SK-N-SH (cell line): ENCODE data around the gene WDR41. TPM values are rescaled to one million over a fixed set of nuclear protein-coding genes. Genes with fewer than 3 reads are reported as not detected.

Source experiments
- CTCF ChIA-PET: fragments of 300-600, 350-600 bp; formaldehyde crosslinking; extraction: SDS; loops from one replicate; lab custom pipeline; 2021; lab: Yijun Ruan, JAX
- POLR2A ChIA-PET: fragments of 350-600 bp; sonication (Branson Sonifier 250); formaldehyde crosslinking; extraction: SDS; loops from one replicate; lab custom pipeline; 2020; ENCODE audit warnings: antibody characterized with exemption, inconsistent platforms; lab: Yijun Ruan, JAX
- DNase-seq: peaks from one replicate; pipeline ENCODE4 v3.0.0; 2012
- H2AFZ ChIP-seq: fragments of 200-600 bp; sonication (generic); 2 replicates; pipeline ENCODE4 v1.8.1; 2016; ENCODE audit warnings: antibody characterized with exemption, mild to moderate bottlenecking, low read depth
- H3F3A ChIP-seq: fragments of 200-600 bp; sonication (generic); replicated peaks from 2 replicates; pipeline ENCODE3; 2016; ENCODE audit warnings: antibody characterized with exemption, mild to moderate bottlenecking; ENCODE audit not compliant: insufficient read depth
- H3K27ac ChIP-seq, 2 experiments: fragments of 200-500 bp in 1 of 2; fragments of 200-600 bp in 1 of 2; sonication (Bioruptor generic) in 1 of 2; sonication (generic), shearing (Covaris generic) in 1 of 2; 2 replicates each; pipeline versions ENCODE4 v1.5.1 to v1.6.1; 2014 to 2016; ENCODE audit warnings: low read depth in 2 of 2, inconsistent platforms in 1 of 2, low read length in 1 of 2, mild to moderate bottlenecking in 1 of 2, mixed read lengths in 1 of 2
- H3K27me3 ChIP-seq: fragments of 200-600 bp; sonication (generic), shearing (Covaris generic); 2 replicates; pipeline ENCODE4 v1.6.1; 2016; ENCODE audit warnings: mixed run types; ENCODE audit not compliant: insufficient read depth
- H3K36me3 ChIP-seq, 2 experiments: fragments of 200-500 bp in 1 of 2; fragments of 200-600 bp in 1 of 2; sonication (Bioruptor generic) in 1 of 2; sonication (generic) in 1 of 2; replicated peaks in 1 of 2; 2 replicates each; pipeline versions ENCODE3 to v1.5.1; 2014 to 2016; ENCODE audit warnings: low read length in 1 of 2, mild to moderate bottlenecking in 1 of 2; ENCODE audit not compliant: insufficient read depth in 2 of 2, control insufficient read depth in 1 of 2
- H3K4me1 ChIP-seq, 2 experiments: fragments of 200-500 bp in 1 of 2; fragments of 200-600 bp in 1 of 2; sonication (Bioruptor generic) in 1 of 2; sonication (generic), shearing (Covaris generic) in 1 of 2; 2 replicates each; pipeline versions ENCODE4 v1.5.1 to v1.6.1; 2014 to 2016; ENCODE audit warnings: low read depth in 1 of 2, low read length in 1 of 2, mixed run types in 1 of 2; ENCODE audit not compliant: insufficient read depth in 2 of 2, control insufficient read depth in 1 of 2
- H3K4me2 ChIP-seq: fragments of 200-600 bp; sonication (generic), shearing (Covaris generic); 2 replicates; pipeline ENCODE4 v1.6.1; 2017; ENCODE audit warnings: mixed run types
- H3K4me3 ChIP-seq, 2 experiments: fragments of 200-500 bp in 1 of 2; fragments of 200-600 bp in 1 of 2; sonication (Bioruptor generic) in 1 of 2; sonication (generic), shearing (Covaris generic) in 1 of 2; 2 replicates each; pipeline versions ENCODE4 v1.5.1 to v1.8.1; 2014 to 2016; ENCODE audit warnings: low read depth in 2 of 2, inconsistent platforms in 1 of 2, low read length in 1 of 2, mild to moderate bottlenecking in 1 of 2, mixed read lengths in 1 of 2, moderate library complexity in 1 of 2
- H3K79me2 ChIP-seq: fragments of 200-600 bp; sonication (generic); 2 replicates; pipeline ENCODE4 v1.8.1; 2017; ENCODE audit warnings: mild to moderate bottlenecking; ENCODE audit not compliant: insufficient read depth
- H3K9ac ChIP-seq: fragments of 200-600 bp; sonication (generic); 2 replicates; pipeline ENCODE4 v1.6.1; 2017; ENCODE audit warnings: mixed run types
- H3K9me2 ChIP-seq: fragments of 200-600 bp; sonication (generic); 2 replicates; pipeline ENCODE4 v1.6.1; 2017; ENCODE audit warnings: mixed run types
- H3K9me3 ChIP-seq: fragments of 200-600 bp; sonication (generic); 2 replicates; pipeline ENCODE4 v1.6.1; 2017; ENCODE audit warnings: mixed run types, mild to moderate bottlenecking, moderate library complexity
- H4K20me1 ChIP-seq: fragments of 200-600 bp; sonication (generic); 2 replicates; pipeline ENCODE4 v1.6.1; 2017; ENCODE audit warnings: mild to moderate bottlenecking, mixed run types; ENCODE audit not compliant: insufficient read depth
- CHD2 ChIP-seq: fragments of 150-350 bp; IDR thresholded peaks from 2 replicates; pipeline ENCODE4 v1.6.1; 2018; ENCODE audit warnings: low read length; ENCODE audit not compliant: partially characterized antibody
- ELF1 ChIP-seq: IDR thresholded peaks from 2 replicates; pipeline ENCODE4 v1.4.0; 2012
- FOXJ3 ChIP-seq: sonication (generic); formaldehyde crosslinking; IDR thresholded peaks from 2 replicates; pipeline ENCODE4 v1.5.1; 2020; ENCODE audit warnings: mild to moderate bottlenecking, missing genetic modification reagents
- GATA2 ChIP-seq: sonication (generic); formaldehyde crosslinking; IDR thresholded peaks from 2 replicates; pipeline ENCODE4 v1.5.0; 2020; ENCODE audit warnings: mild to moderate bottlenecking, missing genetic modification reagents
- MXI1 ChIP-seq: IDR thresholded peaks from 2 replicates; pipeline ENCODE4 v1.6.1; 2012; ENCODE audit warnings: mild to moderate bottlenecking, low read depth, low read length, improper control_type of control experiment
- NFIC ChIP-seq: IDR thresholded peaks from 2 replicates; pipeline ENCODE4 v1.4.0; 2012; ENCODE audit warnings: borderline replicate concordance
- RAD21 ChIP-seq: IDR thresholded peaks from 2 replicates; pipeline ENCODE4 v1.6.1; 2012; ENCODE audit warnings: mild to moderate bottlenecking, low read length
- RXRA ChIP-seq: IDR thresholded peaks from 2 replicates; pipeline ENCODE4 v1.4.0; 2012; ENCODE audit warnings: low read depth, mild to moderate bottlenecking, borderline replicate concordance
- SMC3 ChIP-seq: IDR thresholded peaks from 2 replicates; pipeline ENCODE4 v1.6.1; 2012; ENCODE audit warnings: low read depth, low read length, improper control_type of control experiment
- TAF1 ChIP-seq: IDR thresholded peaks from 2 replicates; pipeline ENCODE4 v1.6.1; 2012; ENCODE audit warnings: low read depth, mild to moderate bottlenecking, low read length, moderate library complexity, borderline replicate concordance
- TCF12 ChIP-seq: IDR thresholded peaks from 2 replicates; pipeline ENCODE4 v1.4.0; 2012
- TEAD4 ChIP-seq: IDR thresholded peaks from 2 replicates; pipeline ENCODE4 v1.4.0; 2012; ENCODE audit warnings: mild to moderate bottlenecking, borderline replicate concordance; ENCODE audit not compliant: insufficient read depth
- YY1 ChIP-seq: IDR thresholded peaks from 2 replicates; pipeline ENCODE4 v1.4.0; 2012; ENCODE audit warnings: low read depth, mild to moderate bottlenecking
- WGBS: methylation state at CpG from one replicate; pipeline ENCODE4 v1.1.6; 2017; ENCODE audit warnings: low lambda C conversion rate; 5-methylcytosine and 5-hydroxymethylcytosine counted together
- polyA plus RNA-seq, 3 experiments: library from polyadenylated mRNA; depleted of rRNA; stranded (reverse); fragments of >200 nt; gene quantifications; 2 replicates each; pipeline ENCODE4 v1.2.3, GENCODE V29; 2012
- TF ChIP-seq, protein P1 (sequence below): IDR thresholded peaks from 2 replicates; pipeline ENCODE4 v1.4.0; 2012; ENCODE audit warnings: low read depth, borderline replicate concordance
- TF ChIP-seq, protein P2 (sequence below): IDR thresholded peaks from 2 replicates; pipeline ENCODE4; 2012

WDR41 gene
- polyA plus RNA-seq, 1 of the 3 experiments (the other 2 are of a cell fraction) = 17.2 TPM

DNA sequence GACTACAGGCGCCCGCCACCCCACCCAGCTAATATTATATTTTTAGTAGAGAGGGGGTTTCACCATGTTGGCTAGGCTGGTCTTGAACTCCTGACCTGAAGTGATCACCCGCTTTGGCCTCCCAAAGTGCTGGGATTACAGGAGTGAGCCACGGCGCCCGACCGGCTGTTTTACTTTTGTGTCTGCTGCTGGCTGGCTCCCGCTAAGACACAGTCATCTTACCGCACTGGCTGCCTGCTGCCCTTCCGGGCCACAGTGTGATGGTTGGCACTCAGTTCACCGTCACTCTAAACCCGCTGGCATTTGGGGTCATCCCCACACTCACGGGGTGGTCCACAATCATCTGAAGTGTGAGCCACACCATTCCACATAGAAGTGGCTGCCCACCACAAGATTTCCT, 93.7 kb downstream of the WDR41 start:
- CTCF ChIA-PET = no interaction called here

DNA sequence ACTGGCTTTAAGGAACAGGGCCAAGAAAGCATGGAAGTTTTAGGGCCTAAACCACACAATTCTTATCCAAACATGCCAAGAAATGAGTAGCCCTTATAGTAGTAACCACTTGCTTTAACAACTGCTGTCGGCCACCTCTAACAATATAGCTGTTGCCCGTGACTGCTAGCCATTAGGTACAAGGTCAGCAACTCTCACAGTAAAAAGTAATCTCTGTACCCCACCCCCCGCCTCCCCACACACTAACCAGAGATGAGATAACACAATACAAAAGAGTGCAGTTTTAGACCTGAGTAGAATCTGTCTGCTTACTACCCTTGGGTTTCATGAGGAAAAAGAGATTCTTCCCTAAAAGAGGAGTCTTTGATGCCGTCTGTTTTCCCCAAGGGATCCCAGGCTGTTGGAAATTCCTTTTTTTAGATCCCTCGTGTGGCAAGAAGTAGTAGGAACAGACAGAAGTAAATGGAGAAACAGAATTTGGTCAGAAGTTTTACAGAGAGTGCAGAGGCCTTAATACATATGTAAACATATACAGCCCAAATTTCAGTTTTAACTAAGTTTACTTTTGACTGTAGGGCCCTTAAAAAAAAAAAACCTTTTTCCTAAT, 94.3 kb downstream of the WDR41 start:
- Histone ChIP-seq H3K4me1 (no peaks in the 10 kb centered on the region; a peak in 1 of 4 replicates), H4K20me1 (no peaks in the 10 kb centered on the region), H3K27ac (no peak overlapping the region), H3K36me3 (no peaks in the 10 kb centered on the region), H3K27me3 (no peaks in the 10 kb centered on the region), H3K4me3 (no peak overlapping the region), H3K9ac (no peak overlapping the region), H3K79me2 (no peaks in the 10 kb centered on the region), H3K4me2 (no peak overlapping the region), H2AFZ (no peak overlapping the region), H3F3A (no peaks in the 10 kb centered on the region), H3K9me3 (no peaks in the 10 kb centered on the region), H3K9me2 (no peaks in the 10 kb centered on the region)
- TF ChIP-seq RXRA = no peak
- DNase-seq = no peak
- ChIA-PET POLR2A (no interaction called here), CTCF (no interaction called here)
- 56% methylated on average over 5 of the region's 5 CpGs for WGBS

More for the DNA sequence above, 93.7 kb downstream of the WDR41 start:
- Histone ChIP-seq H3K4me1 (no peaks in the 10 kb centered on the region; a peak in 1 of 4 replicates), H3K36me3 (no peaks in the 10 kb centered on the region), H3K79me2 (no peaks in the 10 kb centered on the region), H3K9me2 (no peaks in the 10 kb centered on the region), H3K9me3 (no peaks in the 10 kb centered on the region), H3F3A (no peaks in the 10 kb centered on the region), H3K4me3 (no peak overlapping the region), H4K20me1 (no peaks in the 10 kb centered on the region), H3K27ac (no peak overlapping the region), H3K9ac (no peak overlapping the region), H2AFZ (no peak overlapping the region), H3K4me2 (no peak overlapping the region), H3K27me3 (0 out of 2 replicates have a peak, but pooled peaks cover 4% of the 10 kb centered on the region)
- WGBS = 91% methylated on average over 8 of the region's 13 CpGs
- TF ChIP-seq SMC3 = no peak
- TF ChIP-seq TEAD4 = no peak
- no peak for DNase-seq
- POLR2A ChIA-PET = no interaction called here

DNA sequence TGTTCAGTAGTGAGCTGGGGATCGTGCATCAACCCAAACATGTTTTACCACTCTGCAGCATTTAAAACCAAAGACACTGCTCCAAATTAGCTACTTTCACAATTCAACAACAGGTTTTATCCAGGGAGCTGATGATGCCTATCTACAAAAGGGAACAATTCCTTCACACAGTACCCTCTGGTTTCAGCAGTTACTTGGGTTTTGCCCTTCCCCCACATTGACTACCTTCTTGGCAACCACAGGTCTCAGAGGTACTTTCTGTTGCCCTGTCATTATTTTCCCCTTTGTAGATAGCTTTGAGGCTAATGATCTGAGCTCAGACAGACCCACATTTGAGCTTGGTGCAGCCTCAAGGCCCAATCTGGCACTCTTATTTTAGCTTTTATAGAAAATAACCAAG, 96.1 kb downstream of the WDR41 start:
- 58% methylated on average over 1 of the region's 1 CpG for WGBS
- Histone ChIP-seq H2AFZ (no peak overlapping the region), H3K4me3 (no peak overlapping the region), H3K9me2 (no peaks in the 10 kb centered on the region), H3K4me2 (no peak overlapping the region), H4K20me1 (no peaks in the 10 kb centered on the region), H3K27ac (no peak overlapping the region), H3K9me3 (no peaks in the 10 kb centered on the region), H3F3A (no peaks in the 10 kb centered on the region), H3K4me1 (no peaks in the 10 kb centered on the region; a peak in 1 of 4 replicates), H3K9ac (no peak overlapping the region), H3K36me3 (no peaks in the 10 kb centered on the region)
- POLR2A ChIA-PET = no interaction called here
- DNase-seq = no peak
- TF ChIP-seq TCF12 (no peak), YY1 (no peak), RAD21 (no peak), TAF1 (no peak), CHD2 (no peak), NFIC (no peak), GATA2 (no peak), SMC3 (no peak), ELF1 (no peak), FOXJ3 (CRISPR knock-in tag) (no peak), MXI1 (no peak), RXRA (no peak)
- TF ChIP-seq, protein P1, sequence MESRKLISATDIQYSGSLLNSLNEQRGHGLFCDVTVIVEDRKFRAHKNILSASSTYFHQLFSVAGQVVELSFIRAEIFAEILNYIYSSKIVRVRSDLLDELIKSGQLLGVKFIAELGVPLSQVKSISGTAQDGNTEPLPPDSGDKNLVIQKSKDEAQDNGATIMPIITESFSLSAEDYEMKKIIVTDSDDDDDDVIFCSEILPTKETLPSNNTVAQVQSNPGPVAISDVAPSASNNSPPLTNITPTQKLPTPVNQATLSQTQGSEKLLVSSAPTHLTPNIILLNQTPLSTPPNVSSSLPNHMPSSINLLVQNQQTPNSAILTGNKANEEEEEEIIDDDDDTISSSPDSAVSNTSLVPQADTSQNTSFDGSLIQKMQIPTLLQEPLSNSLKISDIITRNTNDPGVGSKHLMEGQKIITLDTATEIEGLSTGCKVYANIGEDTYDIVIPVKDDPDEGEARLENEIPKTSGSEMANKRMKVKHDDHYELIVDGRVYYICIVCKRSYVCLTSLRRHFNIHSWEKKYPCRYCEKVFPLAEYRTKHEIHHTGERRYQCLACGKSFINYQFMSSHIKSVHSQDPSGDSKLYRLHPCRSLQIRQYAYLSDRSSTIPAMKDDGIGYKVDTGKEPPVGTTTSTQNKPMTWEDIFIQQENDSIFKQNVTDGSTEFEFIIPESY = no peak
- TF ChIP-seq, protein P2, sequence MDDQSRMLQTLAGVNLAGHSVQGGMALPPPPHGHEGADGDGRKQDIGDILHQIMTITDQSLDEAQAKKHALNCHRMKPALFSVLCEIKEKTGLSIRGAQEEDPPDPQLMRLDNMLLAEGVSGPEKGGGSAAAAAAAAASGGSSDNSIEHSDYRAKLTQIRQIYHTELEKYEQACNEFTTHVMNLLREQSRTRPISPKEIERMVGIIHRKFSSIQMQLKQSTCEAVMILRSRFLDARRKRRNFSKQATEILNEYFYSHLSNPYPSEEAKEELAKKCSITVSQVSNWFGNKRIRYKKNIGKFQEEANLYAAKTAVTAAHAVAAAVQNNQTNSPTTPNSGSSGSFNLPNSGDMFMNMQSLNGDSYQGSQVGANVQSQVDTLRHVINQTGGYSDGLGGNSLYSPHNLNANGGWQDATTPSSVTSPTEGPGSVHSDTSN = no peak
- TF ChIP-seq, all 33 proteins: peak for 0
- CTCF ChIA-PET = interaction anchor here (0.6 to 1.2 kb wide), 4 partner anchors 9 to 203 kb away, joined by 3 to 4 read pairs (median 4); no protein-coding TSS in a partner anchor
- no peaks in the 10 kb centered on the region for H3K27me3 ChIP-seq
- no peaks in the 10 kb centered on the region for H3K79me2 ChIP-seq
